Endothelial cell of umbilical vein (primary cell): ENCODE data around the gene SPTLC2. TPM values are rescaled to one million over a fixed set of nuclear protein-coding genes. Genes with fewer than 3 reads are reported as not detected.

Experiments used
- BruUV-seq: library from RNA; stranded (reverse); fragments of 400-500 nt; replicated peaks from 2 replicates; lab custom pipeline; 2021; lab: Mats Ljungman, UMichigan
- CTCF ChIA-PET: fragments of 300-600, 350-600 bp; sonication (Branson Sonifier 250); formaldehyde crosslinking; loops from one replicate; lab custom pipeline; 2021; ENCODE audit warnings: antibody characterized with exemption, inconsistent platforms; lab: Charles Lee
- POLR2A ChIA-PET: fragments of 300-600, 350-600 bp; sonication (Branson Sonifier 250); formaldehyde crosslinking; loops from one replicate; lab custom pipeline; 2021; ENCODE audit warnings: antibody characterized with exemption, inconsistent platforms; lab: Charles Lee
- DNase-seq: peaks from one replicate; pipeline ENCODE4 v3.0.0-alpha.2; 2011; ENCODE audit warnings: low read depth, low spot score
- FAIRE-seq: peaks from 2 replicates; lab custom pipeline; 2011; peaks lifted over from hg19 to GRCh38; lab: Jason Lieb, UNC
- H2AFZ ChIP-seq: 2 replicates; pipeline ENCODE4 v1.6.0; 2012; ENCODE audit warnings: low read depth, low read length, control low read depth, inconsistent platforms
- H3K27ac ChIP-seq: 2 replicates; pipeline ENCODE4 v1.5.1; 2011; ENCODE audit warnings: low read depth, mild to moderate bottlenecking, control low read depth, low read length, moderate library complexity; ENCODE audit not compliant: insufficient read depth
- H3K27me3 ChIP-seq, 2 experiments: 2 replicates each; pipeline versions ENCODE4 v1.6.0 to v1.6.1; 2011; ENCODE audit warnings: low read length in 2 of 2, mixed read lengths in 1 of 2; ENCODE audit not compliant: control insufficient read depth in 2 of 2, insufficient read depth in 2 of 2
- H3K36me3 ChIP-seq, 2 experiments: 2 replicates in 1 of 2; 3 replicates in 1 of 2; pipeline ENCODE4 v1.5.1; 2011; ENCODE audit warnings: low read length in 2 of 2, mild to moderate bottlenecking in 1 of 2, moderate library complexity in 1 of 2; ENCODE audit not compliant: control insufficient read depth in 2 of 2, insufficient read depth in 2 of 2; ENCODE audit errors: extremely low read depth in 1 of 2
- H3K4me1 ChIP-seq: 3 replicates; pipeline ENCODE4 v1.5.1; 2011; ENCODE audit warnings: mild to moderate bottlenecking, low read length; ENCODE audit not compliant: control insufficient read depth, insufficient read depth; ENCODE audit errors: extremely low read depth
- H3K4me2 ChIP-seq: 2 replicates; pipeline ENCODE4 v1.6.1; 2011; ENCODE audit warnings: low read length, control low read depth, mixed read lengths; ENCODE audit not compliant: insufficient read depth
- H3K4me3 ChIP-seq, 3 experiments: fragments of 200-600 bp in 1 of 3; sonication (generic), shearing (Covaris generic) in 1 of 3; replicated peaks in 1 of 3; 2 replicates each; pipeline ENCODE4 v1.5.1; 2011 to 2016; ENCODE audit warnings: control low read depth in 3 of 3, low read length in 3 of 3, mild to moderate bottlenecking in 2 of 3, inconsistent platforms in 1 of 3, low read depth in 1 of 3, moderate library complexity in 1 of 3; ENCODE audit not compliant: insufficient read depth in 1 of 3
- H3K79me2 ChIP-seq: 2 replicates; pipeline ENCODE4 v1.6.0; 2012; ENCODE audit warnings: low read length, inconsistent platforms; ENCODE audit not compliant: control insufficient read depth, insufficient read depth
- H3K9ac ChIP-seq: replicated peaks from 2 replicates; pipeline ENCODE3; 2011; ENCODE audit warnings: low read length, control low read depth; ENCODE audit not compliant: insufficient read depth; ENCODE audit errors: extremely low read depth
- H3K9me1 ChIP-seq: replicated peaks from 3 replicates; pipeline ENCODE4 v1.6.0; 2011; ENCODE audit warnings: mild to moderate bottlenecking, low read length; ENCODE audit not compliant: control insufficient read depth, insufficient read depth; ENCODE audit errors: extremely low read depth
- H3K9me3 ChIP-seq: replicated peaks from 2 replicates; pipeline ENCODE4 v1.5.1; 2012; ENCODE audit warnings: low read length, inconsistent platforms; ENCODE audit not compliant: control insufficient read depth, insufficient read depth
- H4K20me1 ChIP-seq: replicated peaks from 2 replicates; pipeline ENCODE3; 2011; ENCODE audit warnings: mild to moderate bottlenecking, low read length; ENCODE audit not compliant: control insufficient read depth, insufficient read depth; ENCODE audit errors: extremely low read depth
- EZH2 ChIP-seq: IDR thresholded peaks from 2 replicates; pipeline ENCODE4 v1.6.1; 2012; ENCODE audit warnings: borderline replicate concordance, low read depth, mild to moderate bottlenecking, moderate library complexity, low read length, inconsistent platforms; ENCODE audit not compliant: severe bottlenecking
- FOS ChIP-seq: IDR thresholded peaks from 2 replicates; pipeline ENCODE4 v1.6.1; 2011; ENCODE audit warnings: mild to moderate bottlenecking, low read length, moderate library complexity, borderline replicate concordance; ENCODE audit not compliant: insufficient read depth
- GATA2 ChIP-seq: IDR thresholded peaks from 2 replicates; pipeline ENCODE4 v1.7.0; 2011; ENCODE audit warnings: low read depth, mild to moderate bottlenecking, moderate library complexity, mixed read lengths, low read length; ENCODE audit not compliant: insufficient read length, insufficient read depth
- JUN ChIP-seq: IDR thresholded peaks from 2 replicates; pipeline ENCODE4 v1.6.1; 2011; ENCODE audit warnings: borderline replicate concordance, low read depth; ENCODE audit not compliant: insufficient read length, insufficient read depth
- MYC ChIP-seq: IDR thresholded peaks from one replicate; pipeline ENCODE4 v1.6.1; 2011; ENCODE audit warnings: mild to moderate bottlenecking, low read depth, low read length
- POLR2A ChIP-seq: IDR thresholded peaks from 2 replicates; pipeline ENCODE4 v1.6.1; 2012; ENCODE audit warnings: low read depth, mild to moderate bottlenecking, control low read depth, low read length
- dilution Hi-C: fragments of 300-500 bp; cut with MboI; formaldehyde crosslinking; loops from one replicate; pipeline ENCODE4 v1.15.0; 2019; ENCODE audit warnings: low sequenced_read_pairs; ENCODE audit not compliant: extremely low pct_ligation_motif_present
- intact Hi-C: fragments of 100-400 bp; cut with micrococcal nuclease; formaldehyde crosslinking; loops from one replicate; pipeline ENCODE4 v1.10.0; 2022
- polyA plus RNA-seq, 4 experiments: library from polyadenylated mRNA; depleted of rRNA in 3 of 4; stranded (reverse) in 3 of 4; unstranded in 1 of 4; fragments of >200 nt; gene quantifications; 2 replicates each; pipeline versions ENCODE4 v1.2.1 to v1.2.3, GENCODE V29; 2011 to 2012; ENCODE audit warnings: missing spikeins in 1 of 4
- total RNA-seq: library from RNA; stranded (reverse); gene quantifications from 2 replicates; pipeline ENCODE4 v1.2.3, GENCODE V29; 2021
- TF ChIP-seq, protein P1 (sequence below): IDR thresholded peaks from 2 replicates; pipeline ENCODE4 v1.6.1; 2011; ENCODE audit not compliant: insufficient read depth, insufficient read length
- TF ChIP-seq, protein P2 (sequence below), 2 donors: IDR thresholded peaks; 1 replicate in 1 of 2; 2 replicates in 1 of 2; pipeline ENCODE4 v1.5.1; 2011; ENCODE audit warnings: low read length in 2 of 2, mild to moderate bottlenecking in 2 of 2, moderate library complexity in 2 of 2, control low read depth in 1 of 2, inconsistent platforms in 1 of 2, low read depth in 1 of 2; ENCODE audit not compliant: insufficient read depth in 1 of 2; ENCODE audit errors: extremely low read depth in 1 of 2

The SPTLC2 gene
- total and polyA plus RNA-seq, 2 donors (not counting 3 experiments of a cell fraction or from before 2014, with no cell fraction given) = 19.1 to 71.3 TPM

GRCh38 chr14:77603031-77603430, 13.4 kb downstream of the SPTLC2 start:
- peaks cover 28% of the 10 kb centered on the region for H3K4me1 ChIP-seq
- no peaks in the 10 kb centered on the region for H3K9me1 ChIP-seq
- H3K4me3 ChIP-seq = no peak overlapping the region
- POLR2A ChIA-PET = no interaction called here
- FAIRE-seq = no peak
- H3K27ac ChIP-seq = peak overlapping the region; percentile 30
- H4K20me1 ChIP-seq = peaks cover 3% of the 10 kb centered on the region
- DNase-seq = peak; percentile 62
- H3K27me3 ChIP-seq = no peaks in the 10 kb centered on the region
- intact Hi-C loops = no loop called here
- no TSS peak for BruUV-seq
- no peak overlapping the region for H2AFZ ChIP-seq
- TF ChIP-seq, protein P1, sequence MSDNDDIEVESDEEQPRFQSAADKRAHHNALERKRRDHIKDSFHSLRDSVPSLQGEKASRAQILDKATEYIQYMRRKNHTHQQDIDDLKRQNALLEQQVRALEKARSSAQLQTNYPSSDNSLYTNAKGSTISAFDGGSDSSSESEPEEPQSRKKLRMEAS = no peak
- no peaks in the 10 kb centered on the region for H3K9me3 ChIP-seq
- H3K9ac ChIP-seq = no peak overlapping the region
- H3K4me2 ChIP-seq = no peak overlapping the region
- peaks cover 90% of the 10 kb centered on the region for H3K79me2 ChIP-seq
- H3K36me3 ChIP-seq = no peaks in the 10 kb centered on the region
- CTCF ChIA-PET = interaction anchor here (0.9 to 1.8 kb wide), 4 partner anchors 9 to 20 kb away, joined by 3 to 14 read pairs (median 5); no protein-coding TSS in a partner anchor
- dilution Hi-C loops = no loop called here

DNA sequence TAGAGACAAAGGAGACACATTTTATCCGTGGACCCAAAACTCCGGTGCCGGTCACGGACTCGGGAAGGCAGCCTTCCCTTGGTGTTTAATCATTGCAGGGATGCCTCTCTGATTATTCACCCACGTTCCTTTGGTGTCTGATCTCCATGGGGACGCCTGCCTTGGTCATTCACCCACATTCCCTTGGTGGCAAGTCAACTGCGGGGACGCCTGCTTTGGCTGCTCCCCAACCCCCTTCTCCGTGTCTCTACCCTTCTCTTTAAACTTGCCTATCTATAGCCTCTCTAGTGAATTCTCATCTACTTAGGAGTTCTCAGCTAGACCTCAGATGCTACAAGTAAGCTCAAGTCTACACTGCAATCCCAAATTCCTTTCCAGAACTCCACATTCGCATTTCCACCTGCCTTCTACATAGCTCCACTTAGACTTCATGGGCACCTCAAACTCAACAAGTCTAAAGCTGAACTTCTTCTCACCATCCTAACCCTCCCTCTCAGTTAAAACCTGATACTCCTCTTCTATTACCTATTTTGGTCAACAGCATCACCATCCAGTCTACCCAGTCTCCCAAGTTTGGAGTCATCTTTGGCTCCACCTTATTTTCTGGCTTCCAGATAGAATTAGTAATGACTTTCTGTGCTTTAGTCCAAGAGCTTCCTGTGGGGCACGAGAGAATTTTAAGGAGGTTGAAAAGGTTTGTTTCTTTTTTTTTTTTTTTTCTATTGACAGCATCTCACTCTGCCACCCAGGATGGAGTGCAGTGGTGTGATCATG, 14.4 kb downstream of the SPTLC2 start:
- BruUV-seq = no TSS peak
- Histone ChIP-seq H3K4me1 (peaks cover 19% of the 10 kb centered on the region), H3K27ac (no peak overlapping the region), H4K20me1 (peaks cover 3% of the 10 kb centered on the region), H3K9ac (no peak overlapping the region), H3K4me2 (no peak overlapping the region), H3K9me3 (no peaks in the 10 kb centered on the region), H2AFZ (no peak overlapping the region), H3K36me3 (no peaks in the 10 kb centered on the region), H3K9me1 (no peaks in the 10 kb centered on the region), H3K27me3 (no peaks in the 10 kb centered on the region), H3K79me2 (peaks cover 88% of the 10 kb centered on the region), H3K4me3 (no peak overlapping the region)
- DNase-seq (no peak), FAIRE-seq (no peak)
- POLR2A ChIA-PET = no interaction called here
- intact Hi-C loops (no loop called here), dilution Hi-C loops (no loop called here)
- TF ChIP-seq FOS = no peak
- TF ChIP-seq, protein P2, sequence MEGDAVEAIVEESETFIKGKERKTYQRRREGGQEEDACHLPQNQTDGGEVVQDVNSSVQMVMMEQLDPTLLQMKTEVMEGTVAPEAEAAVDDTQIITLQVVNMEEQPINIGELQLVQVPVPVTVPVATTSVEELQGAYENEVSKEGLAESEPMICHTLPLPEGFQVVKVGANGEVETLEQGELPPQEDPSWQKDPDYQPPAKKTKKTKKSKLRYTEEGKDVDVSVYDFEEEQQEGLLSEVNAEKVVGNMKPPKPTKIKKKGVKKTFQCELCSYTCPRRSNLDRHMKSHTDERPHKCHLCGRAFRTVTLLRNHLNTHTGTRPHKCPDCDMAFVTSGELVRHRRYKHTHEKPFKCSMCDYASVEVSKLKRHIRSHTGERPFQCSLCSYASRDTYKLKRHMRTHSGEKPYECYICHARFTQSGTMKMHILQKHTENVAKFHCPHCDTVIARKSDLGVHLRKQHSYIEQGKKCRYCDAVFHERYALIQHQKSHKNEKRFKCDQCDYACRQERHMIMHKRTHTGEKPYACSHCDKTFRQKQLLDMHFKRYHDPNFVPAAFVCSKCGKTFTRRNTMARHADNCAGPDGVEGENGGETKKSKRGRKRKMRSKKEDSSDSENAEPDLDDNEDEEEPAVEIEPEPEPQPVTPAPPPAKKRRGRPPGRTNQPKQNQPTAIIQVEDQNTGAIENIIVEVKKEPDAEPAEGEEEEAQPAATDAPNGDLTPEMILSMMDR (IDR thresholded peaks at IDR 0.05; ENCODE audit: extremely low read depth in 1 of 2, insufficient read depth in 1 of 2, low read depth in 1 of 2, low read length in 2 of 2) = no peak
- TF ChIP-seq GATA2 = no peak
- TF ChIP-seq JUN = no peak
- TF ChIP-seq, protein P1 = no peak
- TF ChIP-seq EZH2 = no peak
- no peak for TF ChIP-seq MYC
- TF ChIP-seq POLR2A = no peak
- CTCF ChIA-PET = interaction anchor here (1.2 kb wide), 1 partner anchor 9 kb away, joined by 5 read pairs; no protein-coding TSS in a partner anchor
